Measurements from ENCODE around the gene PSAPL1.
"Not testable (repeated sequence)": the region's sequence is repeated elsewhere in the genome, so short reads cannot be mapped to it uniquely, and the experiment has no call there.

The PSAPL1 gene

GRCh38 chr4:7458477-7458876, 23.7 kb upstream of the PSAPL1 start:
- no peak for DNase-seq (ENCODE audit: low spot score)

GRCh38 chr4:7458066-7458425, 23.3 kb upstream of the PSAPL1 start:
- DNase-seq (ENCODE audit: low spot score) = no peak

DNA sequence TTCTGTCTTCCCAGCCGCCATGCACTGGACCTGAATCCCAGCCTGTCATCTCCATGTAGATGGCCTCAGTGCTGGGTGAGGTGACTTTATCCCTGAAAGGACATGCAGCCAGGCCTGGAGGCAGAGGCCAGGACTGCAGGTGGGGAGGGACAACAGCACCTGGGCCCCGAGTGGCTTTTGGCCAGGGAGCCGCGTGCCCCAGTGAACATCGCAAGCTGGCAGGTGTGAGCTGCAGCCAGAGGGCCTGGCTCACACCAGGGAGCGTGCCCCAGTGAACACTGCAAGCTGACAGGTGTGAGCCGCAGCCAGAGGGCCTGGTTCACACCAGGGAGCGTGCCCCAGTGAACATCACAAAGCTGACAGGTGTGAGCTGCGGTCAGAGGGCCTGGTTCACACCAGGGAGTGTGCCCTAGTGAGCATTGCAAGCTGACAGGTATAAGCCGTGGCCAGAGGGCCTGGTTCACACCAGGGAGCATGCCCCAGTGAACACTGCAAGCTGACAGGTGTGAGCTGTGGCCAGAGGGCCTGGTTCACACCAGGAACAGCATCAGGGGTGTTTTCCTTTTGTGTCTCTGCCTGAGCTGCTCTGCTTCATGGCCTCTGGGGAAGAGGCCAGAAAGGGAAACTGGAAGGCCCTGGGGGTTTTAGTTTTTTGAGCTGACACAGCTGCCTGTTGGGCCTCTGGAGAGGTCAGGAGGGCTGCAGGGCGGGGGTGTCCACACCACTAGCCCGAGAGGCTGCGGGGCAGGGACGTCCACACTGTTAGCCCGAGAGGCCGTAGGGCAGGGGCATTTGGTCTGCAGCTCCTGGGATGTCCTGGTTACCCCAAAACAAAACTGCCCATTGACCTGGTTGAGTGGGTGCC, 22.7 kb upstream of the PSAPL1 start:
- DNase-seq (ENCODE audit: low spot score) = no peak

DNA sequence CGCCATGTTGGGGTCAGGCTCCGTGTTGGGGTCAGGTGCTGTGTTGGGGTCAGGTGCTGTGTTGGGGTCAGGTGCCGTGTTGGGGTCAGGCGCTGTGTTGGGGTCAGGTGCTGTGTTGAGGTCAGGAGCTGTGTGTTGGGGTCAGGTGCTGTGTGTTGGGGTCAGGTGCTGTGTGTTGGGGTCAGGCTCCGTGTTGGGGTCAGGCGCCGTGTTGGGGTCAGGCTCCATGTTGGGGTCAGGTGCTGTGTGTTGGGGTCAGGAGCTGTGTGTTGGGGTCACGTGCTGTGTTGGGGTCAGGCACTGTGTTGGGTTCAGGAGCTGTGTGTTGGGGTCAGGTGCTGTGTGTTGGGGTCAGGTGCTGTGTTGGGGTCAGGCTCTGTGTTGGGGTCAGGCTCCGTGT, 18.1 kb upstream of the PSAPL1 start:
- DNase-seq (ENCODE audit: low spot score) = not testable (repeated sequence)

DNA sequence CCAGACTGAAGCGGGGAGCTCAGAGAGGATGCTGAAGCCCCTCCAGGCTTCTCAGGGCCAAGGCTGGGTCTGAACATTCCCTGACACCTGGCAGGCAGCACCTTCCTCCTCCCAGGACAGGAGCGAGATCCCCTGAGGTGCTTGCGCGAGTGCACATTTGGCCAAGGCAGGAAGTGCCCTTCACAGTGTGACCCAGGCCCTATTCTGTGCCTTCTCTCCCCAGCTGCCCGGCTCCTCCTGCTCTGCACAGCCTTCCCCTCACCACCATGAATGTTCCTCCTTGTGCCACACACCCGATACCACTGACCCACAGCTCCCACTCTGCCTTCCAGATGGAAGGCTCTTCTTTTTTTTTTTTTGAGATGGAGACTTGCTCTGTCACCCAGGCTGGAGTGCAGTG, 17.1 kb upstream of the PSAPL1 start:
- no peak for DNase-seq (ENCODE audit: low spot score)

DNA sequence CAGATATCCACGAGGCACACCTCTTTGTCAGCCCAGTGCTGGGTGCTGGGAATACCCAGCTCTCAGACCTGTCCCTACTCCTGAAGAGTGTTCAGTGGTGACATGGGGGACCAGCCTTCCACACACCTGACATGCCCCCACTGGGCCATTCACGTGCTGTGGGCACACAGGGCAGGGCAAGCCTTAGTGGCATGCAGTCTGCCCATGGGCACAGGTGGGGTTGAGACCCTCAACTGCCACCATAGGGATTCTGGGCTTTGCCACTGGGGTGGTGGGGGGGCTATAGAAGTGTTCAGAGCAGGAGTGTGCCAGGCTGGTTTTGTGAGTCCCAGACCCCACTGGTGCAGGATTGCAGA, 16.7 kb upstream of the PSAPL1 start:
- no peak for DNase-seq (ENCODE audit: low spot score)

DNA sequence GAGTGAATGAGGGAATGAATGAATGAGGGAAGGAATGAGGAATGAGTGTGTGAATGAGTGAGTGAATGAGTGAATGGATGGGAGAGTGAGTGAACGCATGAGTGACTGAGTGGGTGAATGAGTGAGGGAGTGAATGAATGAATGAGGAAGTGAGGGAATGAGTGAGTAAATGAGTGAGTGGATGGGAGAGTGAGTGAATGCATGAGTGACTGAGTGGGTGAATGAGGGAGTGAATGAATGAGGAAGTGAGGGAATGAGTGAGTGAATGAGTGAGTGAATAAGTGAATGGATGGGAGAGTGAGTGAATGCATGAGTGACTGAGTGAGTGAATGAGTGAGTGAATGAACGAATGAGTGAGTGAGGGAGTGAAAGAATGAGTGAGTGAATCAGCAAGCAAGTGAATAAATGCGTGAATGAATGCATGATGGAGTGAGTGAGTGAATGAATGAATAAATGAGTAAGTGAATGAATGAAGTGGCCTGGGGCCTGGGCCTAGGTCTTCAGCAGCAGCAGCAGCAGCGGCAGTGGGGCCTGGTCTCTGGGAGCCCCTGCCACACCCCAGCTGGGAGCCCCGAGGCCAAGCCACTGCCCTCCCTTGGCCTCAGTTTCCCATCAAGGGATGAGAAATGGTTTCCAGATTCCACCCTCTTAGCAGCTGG, 16.2 kb upstream of the PSAPL1 start:
- no peak for DNase-seq (ENCODE audit: low spot score)

GRCh38 chr4:7448036-7448435, 13.3 kb upstream of the PSAPL1 start:
- no peak for DNase-seq (ENCODE audit: low spot score)

GRCh38 chr4:7447236-7447635, 12.5 kb upstream of the PSAPL1 start:
- DNase-seq (ENCODE audit: low spot score) = no peak

GRCh38 chr4:7444731-7445130, 10.0 kb upstream of the PSAPL1 start:
- no peak for DNase-seq (ENCODE audit: low spot score)

DNA sequence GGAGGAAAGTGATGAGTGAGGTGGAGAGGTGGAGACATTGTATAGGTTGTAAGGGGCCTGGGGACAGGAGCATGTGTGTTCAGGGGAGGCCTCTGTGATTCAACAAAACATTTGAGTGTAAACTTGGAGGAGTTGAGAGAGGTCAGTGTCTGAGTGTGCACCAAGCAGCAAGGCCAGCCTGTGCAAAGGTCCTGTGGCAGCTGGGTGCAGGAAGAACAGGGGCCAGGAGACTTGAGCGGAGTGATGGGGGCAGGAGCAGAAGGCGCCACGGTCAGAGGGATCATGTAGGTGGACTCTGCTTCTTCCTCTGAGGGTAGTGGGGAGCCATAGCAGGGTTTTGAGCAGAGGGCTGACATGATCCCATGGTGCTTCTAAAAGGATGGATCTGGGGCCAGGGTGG, 9.6 kb upstream of the PSAPL1 start:
- no peak for DNase-seq (ENCODE audit: low spot score)

GRCh38 chr4:7442574-7443162, 7.9 kb upstream of the PSAPL1 start:
- no peak for DNase-seq (ENCODE audit: low spot score)

DNA sequence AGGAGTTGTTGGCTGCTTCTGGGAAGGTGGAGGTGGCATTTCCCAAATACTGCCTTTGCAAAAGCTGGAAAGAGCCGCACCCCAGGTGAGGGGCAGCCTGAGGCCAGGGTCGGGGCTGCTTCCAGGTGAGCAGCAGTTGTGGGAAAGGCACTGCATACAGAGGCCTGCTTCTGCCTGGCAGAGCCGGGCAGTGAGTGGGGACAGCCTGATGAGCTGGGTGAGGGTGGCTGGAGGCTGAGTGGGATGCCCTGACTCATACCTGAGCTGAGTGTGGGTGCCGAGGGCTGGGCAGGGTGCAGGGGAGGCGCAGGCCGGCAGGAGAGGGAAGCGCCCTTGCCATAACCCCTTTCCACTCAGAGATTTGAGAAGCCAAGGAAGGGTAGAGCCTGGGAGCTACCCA, 6.5 kb upstream of the PSAPL1 start:
- no peak for DNase-seq (ENCODE audit: low spot score)

DNA sequence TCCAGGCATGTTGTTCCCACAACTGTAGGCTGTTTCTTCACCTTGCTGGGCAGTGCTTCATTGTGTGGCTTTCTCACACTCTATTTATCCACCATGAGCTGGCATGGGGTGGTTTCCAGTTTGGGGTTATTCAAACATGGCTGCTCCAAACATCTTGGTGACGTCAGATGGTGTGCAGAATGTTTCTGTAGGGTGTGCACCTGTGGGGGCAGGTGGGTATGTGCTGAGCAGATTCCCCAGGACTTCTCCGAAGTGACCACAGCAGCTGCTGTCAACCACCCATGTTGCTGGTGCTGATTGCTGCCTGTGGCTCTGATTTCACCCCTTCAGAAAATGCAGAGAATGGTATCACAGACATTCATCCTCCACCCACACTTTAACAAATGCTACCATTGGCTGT, 5.0 kb upstream of the PSAPL1 start:
- no peak for DNase-seq (ENCODE audit: low spot score)

- DNase-seq (ENCODE audit: low spot score) = no peak
Measured at GRCh38 chr4:7436256-7436655, 1.5 kb upstream of the PSAPL1 start.

GRCh38 chr4:7435471-7436061, 836 bp upstream of the PSAPL1 start:
- no peak for DNase-seq (ENCODE audit: low spot score)

GRCh38 chr4:7434141-7434765, 477 bp downstream of the PSAPL1 start:
- DNase-seq (ENCODE audit: low spot score) = no peak

GRCh38 chr4:7433376-7434140, 1.2 kb downstream of the PSAPL1 start:
- no peak for DNase-seq (ENCODE audit: low spot score)

DNA sequence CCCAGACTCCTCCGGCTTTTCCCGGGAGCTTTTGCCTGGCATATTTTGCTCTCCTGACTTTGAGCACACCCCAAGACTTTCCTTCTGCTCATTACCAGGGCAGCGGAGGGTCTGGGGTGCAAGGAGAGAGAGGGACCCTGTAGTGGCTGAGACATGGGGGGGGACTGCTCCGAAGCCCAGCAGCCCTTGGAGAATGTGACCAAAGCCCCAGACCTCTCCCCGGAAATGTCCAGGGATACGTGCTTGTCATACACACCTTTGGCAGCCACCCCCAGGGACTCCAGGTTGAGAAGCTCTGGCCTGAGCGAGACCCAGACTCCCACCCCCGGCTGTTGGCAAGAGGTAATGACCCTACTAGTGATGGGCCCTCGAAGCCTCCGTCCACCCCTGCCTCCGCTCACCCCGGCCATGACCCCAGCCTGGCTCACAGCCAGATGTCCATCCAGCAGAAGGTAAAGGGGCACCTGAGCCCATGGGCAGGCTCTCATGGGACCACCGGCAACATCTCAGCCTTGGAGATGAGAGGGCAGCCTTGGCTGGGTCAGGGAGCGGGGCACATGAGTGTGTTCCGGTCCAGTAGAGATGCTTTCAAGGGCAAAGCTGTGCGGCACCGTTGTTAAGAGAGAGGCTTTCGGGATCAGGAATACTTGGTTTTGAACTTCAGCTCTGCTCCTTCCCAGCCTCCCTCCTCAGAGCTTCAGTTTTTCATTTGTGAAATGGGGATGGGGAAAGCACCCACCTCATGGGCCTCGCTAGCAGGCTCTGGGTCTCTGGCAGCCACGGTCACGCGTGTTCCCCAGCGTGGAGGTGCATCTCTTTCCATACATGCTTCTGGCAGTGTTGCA, 2.0 kb downstream of the PSAPL1 start:
- DNase-seq (ENCODE audit: low spot score) = no peak

DNA sequence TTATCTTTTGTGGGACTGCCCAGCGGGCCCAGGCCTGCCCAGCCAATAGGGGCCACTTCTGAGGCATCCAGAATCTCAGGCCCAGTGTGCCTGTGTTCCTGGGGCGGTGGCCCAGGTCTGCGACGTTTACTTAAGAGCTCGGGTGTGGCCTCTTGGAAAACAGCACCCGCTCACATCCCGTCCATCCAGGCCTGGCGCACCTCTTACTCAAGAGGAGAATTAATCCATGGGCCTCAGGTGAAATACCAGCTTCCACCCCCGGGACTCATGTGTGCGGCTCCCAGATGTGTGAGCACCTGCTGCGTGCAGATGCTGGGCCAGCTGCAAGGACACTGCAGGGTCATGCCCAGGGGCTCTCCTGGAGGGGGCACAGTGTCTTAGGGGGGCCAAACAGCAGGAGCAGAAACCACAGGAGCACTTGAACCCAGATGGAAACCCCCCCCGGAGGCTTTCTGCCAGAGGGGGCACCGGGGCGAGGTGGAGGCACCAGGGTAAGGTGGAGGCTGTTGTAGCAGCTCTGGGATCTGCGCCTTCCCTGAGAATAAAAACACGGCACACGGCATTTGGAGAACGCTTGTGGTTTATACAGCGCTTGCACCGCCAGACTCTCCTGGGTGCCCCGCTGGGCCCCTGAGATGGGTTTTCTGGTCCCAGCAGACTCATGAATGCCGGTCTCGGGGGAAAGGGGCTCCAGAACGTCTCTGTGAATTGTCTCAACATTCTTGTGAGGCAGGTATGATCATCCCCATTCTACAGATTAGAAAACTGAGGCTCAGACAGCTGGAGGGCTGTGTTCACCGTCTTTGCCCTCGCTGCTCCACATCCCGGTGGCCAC, 2.8 kb downstream of the PSAPL1 start:
- no peak for DNase-seq (ENCODE audit: low spot score)
